ENCODE results near the gene EREG. TPM values are rescaled to one million over a fixed set of nuclear protein-coding genes. Genes with fewer than 3 reads are reported as not detected.

Gene EREG
- total and polyA plus RNA-seq, 9 of the 15 experiments (the other 6 are each of a cell fraction or from before 2014, with no cell fraction given) = 0.97 to 7.3 (median 2.5) TPM

DNA sequence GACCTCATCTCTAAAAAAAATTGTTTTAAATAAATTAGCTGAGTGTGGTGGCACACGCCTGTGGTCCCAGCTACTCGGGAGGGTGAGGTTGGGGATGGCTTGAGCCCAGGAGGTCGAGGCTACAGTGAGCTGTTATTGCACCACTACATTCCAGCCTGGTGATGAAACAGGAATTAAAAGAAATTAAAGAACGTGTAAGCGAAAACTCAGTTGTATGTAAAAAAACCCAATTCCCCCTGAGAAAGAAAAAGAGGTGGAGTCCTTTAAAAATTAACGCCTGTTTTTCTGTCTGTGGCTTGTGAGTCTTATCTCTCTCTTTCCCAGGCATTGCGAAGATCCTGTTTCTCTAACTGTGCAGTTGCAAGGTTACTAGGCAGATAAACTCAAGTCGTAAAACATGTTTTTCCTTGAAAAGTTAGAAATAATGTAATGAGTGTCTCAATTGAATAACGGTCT, 34.6 kb upstream of the EREG start (continued):
- TF ChIP-seq REST (IDR thresholded peaks at IDR 0.05; ENCODE audit: borderline replicate concordance) = no peak
- TF ChIP-seq REST (CRISPR knock-in tag; IDR thresholded peaks at IDR 0.05; ENCODE audit: low read depth) = no peak
- TF ChIP-seq, protein P1, sequence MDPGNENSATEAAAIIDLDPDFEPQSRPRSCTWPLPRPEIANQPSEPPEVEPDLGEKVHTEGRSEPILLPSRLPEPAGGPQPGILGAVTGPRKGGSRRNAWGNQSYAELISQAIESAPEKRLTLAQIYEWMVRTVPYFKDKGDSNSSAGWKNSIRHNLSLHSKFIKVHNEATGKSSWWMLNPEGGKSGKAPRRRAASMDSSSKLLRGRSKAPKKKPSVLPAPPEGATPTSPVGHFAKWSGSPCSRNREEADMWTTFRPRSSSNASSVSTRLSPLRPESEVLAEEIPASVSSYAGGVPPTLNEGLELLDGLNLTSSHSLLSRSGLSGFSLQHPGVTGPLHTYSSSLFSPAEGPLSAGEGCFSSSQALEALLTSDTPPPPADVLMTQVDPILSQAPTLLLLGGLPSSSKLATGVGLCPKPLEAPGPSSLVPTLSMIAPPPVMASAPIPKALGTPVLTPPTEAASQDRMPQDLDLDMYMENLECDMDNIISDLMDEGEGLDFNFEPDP (CRISPR knock-in tag; IDR thresholded peaks at IDR 0.05) = no peak
- TF ChIP-seq ZNF384 (IDR thresholded peaks at IDR 0.05; ENCODE audit: low read depth, low read length) = 0 out of 2 replicates have a peak, but pooled peaks have one; percentile 23
- 0 out of 4 replicates have a peak, but pooled peaks of 1 of the 2 experiments have one; percentile 16 for TF ChIP-seq FOXK2 (conservative IDR thresholded peaks at IDR 0.05 in 1 of 2, IDR thresholded peaks at IDR 0.05 in 1 of 2; ENCODE audit: low read depth in 2 of 2)
- no peak for TF ChIP-seq BHLHE40 (IDR thresholded peaks at IDR 0.05; ENCODE audit: low read length)
- no peak for TF ChIP-seq PKNOX1 (IDR thresholded peaks at IDR 0.05)
- TF ChIP-seq KLF16 (IDR thresholded peaks at IDR 0.05) = no peak
- 0 out of 4 replicates have a peak, but pooled peaks of 1 of the 2 experiments have one; percentile 31 for TF ChIP-seq TBL1XR1 (IDR thresholded peaks at IDR 0.05; ENCODE audit: low read length in 2 of 2)
- TF ChIP-seq ETV5 (CRISPR knock-in tag; IDR thresholded peaks at IDR 0.05; ENCODE audit: low read depth) = peak; percentile 41; the same call in 1 of the 2 replicates
- no peak for TF ChIP-seq POLR2AphosphoS5 (IDR thresholded peaks at IDR 0.05; ENCODE audit: control insufficient read depth, insufficient read depth, low read depth, low read length)
- TF ChIP-seq GTF2E2 (tag; IDR thresholded peaks at IDR 0.05) = peak; percentile 34; the same call in 1 of the 2 replicates
- no peak for TF ChIP-seq NEUROD1 (IDR thresholded peaks at IDR 0.05; ENCODE audit: borderline replicate concordance, low read depth, low read length, partially characterized antibody)
- TF ChIP-seq, protein P2, sequence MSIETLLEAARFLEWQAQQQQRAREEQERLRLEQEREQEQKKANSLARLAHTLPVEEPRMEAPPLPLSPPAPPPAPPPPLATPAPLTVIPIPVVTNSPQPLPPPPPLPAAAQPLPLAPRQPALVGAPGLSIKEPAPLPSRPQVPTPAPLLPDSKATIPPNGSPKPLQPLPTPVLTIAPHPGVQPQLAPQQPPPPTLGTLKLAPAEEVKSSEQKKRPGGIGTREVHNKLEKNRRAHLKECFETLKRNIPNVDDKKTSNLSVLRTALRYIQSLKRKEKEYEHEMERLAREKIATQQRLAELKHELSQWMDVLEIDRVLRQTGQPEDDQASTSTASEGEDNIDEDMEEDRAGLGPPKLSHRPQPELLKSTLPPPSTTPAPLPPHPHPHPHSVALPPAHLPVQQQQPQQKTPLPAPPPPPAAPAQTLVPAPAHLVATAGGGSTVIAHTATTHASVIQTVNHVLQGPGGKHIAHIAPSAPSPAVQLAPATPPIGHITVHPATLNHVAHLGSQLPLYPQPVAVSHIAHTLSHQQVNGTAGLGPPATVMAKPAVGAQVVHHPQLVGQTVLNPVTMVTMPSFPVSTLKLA (conservative IDR thresholded peaks at IDR 0.05) = 0 out of 4 replicates have a peak, but pooled peaks of 1 of the 2 experiments have one; percentile 17
- TF ChIP-seq ZNF551 (CRISPR knock-in tag; IDR thresholded peaks at IDR 0.05) = no peak
- TF ChIP-seq ZNF75A (CRISPR knock-in tag; IDR thresholded peaks at IDR 0.05) = no peak
- TF ChIP-seq ARNT (IDR thresholded peaks at IDR 0.05) = 0 out of 4 replicates have a peak, but pooled peaks of 1 of the 2 experiments have one; percentile 47

Measured in K562 (cell line).